Aorta (tissue), 5 donors: Measurements from ENCODE around the gene KRT82. TPM values are rescaled to one million over a fixed set of nuclear protein-coding genes. Genes with fewer than 3 reads are reported as not detected.

ENCODE experiments used
- ATAC-seq: fragments of 200-7000 bp; cut with Tn5 transposase; one replicate; pipeline ENCODE4 v1.9.1; 2022; ENCODE audit warnings: moderate library complexity; ENCODE audit not compliant: low FRiP score
- DNase-seq, 2 donors: peaks; one replicate each; pipeline ENCODE4 v3.0.0-alpha.2; 2020
- H3K27ac ChIP-seq, 2 donors: one replicate each; pipeline ENCODE4 v1.5.1; 2013; ENCODE audit warnings: low read length in 2 of 2, mild to moderate bottlenecking in 2 of 2, moderate library complexity in 2 of 2, control low read depth in 1 of 2, inconsistent platforms in 1 of 2, low read depth in 1 of 2
- H3K27me3 ChIP-seq, 2 donors: one replicate each; pipeline ENCODE4 v1.6.1; 2013; ENCODE audit warnings: control low read depth in 1 of 2, low read length in 1 of 2, mild to moderate bottlenecking in 1 of 2, moderate library complexity in 1 of 2; ENCODE audit not compliant: insufficient read depth in 2 of 2, control insufficient read depth in 1 of 2
- H3K36me3 ChIP-seq, 2 donors: one replicate each; pipeline ENCODE4 v1.6.1; 2013; ENCODE audit warnings: control low read depth in 1 of 2, low read length in 1 of 2, mild to moderate bottlenecking in 1 of 2; ENCODE audit not compliant: insufficient read depth in 2 of 2, control insufficient read depth in 1 of 2
- H3K4me1 ChIP-seq, 2 donors: one replicate each; pipeline ENCODE4 v1.6.1; 2013; ENCODE audit warnings: low read length in 2 of 2, control low read depth in 1 of 2, mild to moderate bottlenecking in 1 of 2, moderate library complexity in 1 of 2; ENCODE audit not compliant: insufficient read depth in 2 of 2, control insufficient read depth in 1 of 2
- H3K4me3 ChIP-seq, 2 donors: one replicate each; pipeline ENCODE4 v1.5.1; 2013; ENCODE audit warnings: low read length in 2 of 2, control low read depth in 1 of 2, mild to moderate bottlenecking in 1 of 2
- H3K9me3 ChIP-seq: one replicate; pipeline ENCODE4 v1.6.1; 2013; ENCODE audit warnings: mild to moderate bottlenecking, low read length; ENCODE audit not compliant: control insufficient read depth
- WGBS, 2 donors: extraction: QIAGEN DNeasy Blood & Tissue Kit; methylation state at CpG; one replicate each; pipeline ENCODE4 v1.1.7; 2013; 5-methylcytosine and 5-hydroxymethylcytosine counted together
- intact Hi-C, 2 donors: fragments of 100-400 bp; cut with DNase I; formaldehyde crosslinking; loops; one replicate each; pipeline versions ENCODE4 v1.14.2 to v1.15.0; 2022
- polyA plus RNA-seq, 2 donors: library from polyadenylated mRNA; stranded (reverse); fragments of 200-250 nt; gene quantifications; one replicate each; pipeline ENCODE4 v1.2.3, GENCODE V29; 2013
- total RNA-seq, 2 donors: library from RNA; stranded (reverse); fragmentation: NEBNext Ultra II Directional; extraction: Animal tissue kit (Norgen Biotek cat#: 25700); gene quantifications; one replicate each; pipeline ENCODE4 v1.2.1, GENCODE V29; 2021
- donor health status: healthy with polysubstance abuse.
- donor health status: Bipolar disorder and iron deficiency.
- donor health status: DM: no; HTN: no; CAD: no.
- donor health status: DM: no; HTN: no; CAD: no.
- donor health status: DM: yes; HTN: yes; CAD: no.

The KRT82 gene
- total and polyA plus RNA-seq, 4 donors = not detected

- no peak for ATAC-seq
- Histone ChIP-seq H3K36me3 (no peaks in the 10 kb centered on the region), H3K4me3 (no peak overlapping the region), H3K4me1 (no peaks in the 10 kb centered on the region), H3K27me3 (no peaks in the 10 kb centered on the region), H3K9me3 (no peaks in the 10 kb centered on the region), H3K27ac (no peak overlapping the region)
- intact Hi-C loops = no loop called here
- WGBS, 2 donors = 76 to 82% methylated on average over 9 of the region's 9 CpGs
- DNase-seq = no peak
Measured at GRCh38 chr12:52437508-52437907, 31.4 kb upstream of the KRT82 start.

GRCh38 chr12:52436828-52437474 is 30.8 kb upstream of the KRT82 start:
- ATAC-seq (no peak), DNase-seq (no peak)
- WGBS, 2 donors = 76 to 80% methylated on average over 9 of the region's 9 CpGs
- Histone ChIP-seq H3K36me3 (no peaks in the 10 kb centered on the region), H3K27ac (no peak overlapping the region), H3K9me3 (no peaks in the 10 kb centered on the region), H3K4me1 (no peaks in the 10 kb centered on the region), H3K27me3 (no peaks in the 10 kb centered on the region), H3K4me3 (no peak overlapping the region)
- intact Hi-C loops = no loop called here

GRCh38 chr12:52436000-52436827 is 30.1 kb upstream of the KRT82 start:
- ATAC-seq = no peak
- Histone ChIP-seq H3K4me1 (no peaks in the 10 kb centered on the region), H3K27me3 (peaks cover 0 to 2% of the 10 kb centered on the region in 2 donors), H3K27ac (no peak overlapping the region), H3K36me3 (no peaks in the 10 kb centered on the region), H3K9me3 (no peaks in the 10 kb centered on the region), H3K4me3 (no peak overlapping the region)
- intact Hi-C loops = no loop called here
- WGBS, 2 donors = 64 to 65% methylated on average over 9 of the region's 9 CpGs
- DNase-seq = no peak

GRCh38 chr12:52435659-52435999 is 29.5 kb upstream of the KRT82 start:
- no peaks in the 10 kb centered on the region for H3K9me3 ChIP-seq
- no peak for ATAC-seq
- no peak overlapping the region for H3K27ac ChIP-seq
- 90 to 91% methylated on average over 6 of the region's 6 CpGs for WGBS, 2 donors
- no peaks in the 10 kb centered on the region for H3K36me3 ChIP-seq
- H3K4me1 ChIP-seq = no peaks in the 10 kb centered on the region
- no peak overlapping the region for H3K4me3 ChIP-seq
- intact Hi-C loops = no loop called here
- DNase-seq = no peak
- peaks cover 0 to 2% of the 10 kb centered on the region in 2 donors for H3K27me3 ChIP-seq

GRCh38 chr12:52434760-52435530 is 28.8 kb upstream of the KRT82 start:
- Histone ChIP-seq H3K4me1 (no peaks in the 10 kb centered on the region), H3K9me3 (no peaks in the 10 kb centered on the region), H3K27ac (no peak overlapping the region), H3K27me3 (peaks cover 0 to 2% of the 10 kb centered on the region in 2 donors), H3K36me3 (no peaks in the 10 kb centered on the region), H3K4me3 (no peak overlapping the region)
- DNase-seq = no peak
- no peak for ATAC-seq
- 93% methylated on average over 6 of the region's 6 CpGs for WGBS, 2 donors
- intact Hi-C loops = no loop called here

- no peak within 1 kb of the TSS for H3K27ac ChIP-seq
- no peaks in the 10 kb centered on the region for H3K36me3 ChIP-seq
- peaks cover 0 to 2% of the 10 kb centered on the region in 2 donors for H3K27me3 ChIP-seq
- H3K4me3 ChIP-seq = no peak within 1 kb of the TSS
- ATAC-seq = no peak
- no peaks in the 10 kb centered on the region for H3K9me3 ChIP-seq
- intact Hi-C loops = no loop called here
- no peaks in the 10 kb centered on the region for H3K4me1 ChIP-seq
- no peak for DNase-seq
- 67 to 73% methylated on average over 20 of the region's 20 CpGs for WGBS, 2 donors
Measured at GRCh38 chr12:52434081-52434733, 28.1 kb upstream of the KRT82 start, which contains the start of gene KRT75. TSS of gene KRT75 (minus strand) at chr12:52434371. CDS start at chr12:52434304, 67 bp downstream.

GRCh38 chr12:52433501-52434080 is 27.5 kb upstream of the KRT82 start:
- ATAC-seq = no peak

GRCh38 chr12:52432559-52433207 is 26.5 kb upstream of the KRT82 start:
- ATAC-seq (no peak), DNase-seq (no peak)
- Histone ChIP-seq H3K9me3 (no peaks in the 10 kb centered on the region), H3K4me1 (no peaks in the 10 kb centered on the region), H3K36me3 (no peaks in the 10 kb centered on the region), H3K27me3 (peaks cover 0 to 2% of the 10 kb centered on the region in 2 donors), H3K4me3 (no peak overlapping the region), H3K27ac (no peak overlapping the region)
- intact Hi-C loops = no loop called here
- WGBS, 2 donors = 83 to 89% methylated on average over 6 of the region's 6 CpGs

More at GRCh38 chr12:52433501-52434080, 27.5 kb upstream of the KRT82 start:
- Histone ChIP-seq H3K4me3 (no peak overlapping the region), H3K36me3 (no peaks in the 10 kb centered on the region), H3K9me3 (no peaks in the 10 kb centered on the region), H3K27ac (no peak overlapping the region), H3K4me1 (no peaks in the 10 kb centered on the region), H3K27me3 (peaks cover 0 to 2% of the 10 kb centered on the region in 2 donors)
- 93 to 96% methylated on average over 12 of the region's 12 CpGs for WGBS, 2 donors
- DNase-seq = no peak
- intact Hi-C loops = no loop called here
